KOPT-K1 (cell line): ENCODE results near the gene ARMH4.
"Not testable (repeated sequence)": the region's sequence is repeated elsewhere in the genome, so short reads cannot be mapped to it uniquely, and the experiment has no call there.

Source experiments
- H3K27ac ChIP-seq: fragments of 200-600 bp; sonication (generic); 2 replicates; pipeline ENCODE4 v1.5.1; 2016; ENCODE audit warnings: antibody characterized with exemption, mild to moderate bottlenecking, low read depth, low read length; ENCODE audit not compliant: poor library complexity, severe bottlenecking
- H3K36me3 ChIP-seq: fragments of 200-600 bp; sonication (generic); 2 replicates; pipeline ENCODE4 v1.5.1; 2017; ENCODE audit warnings: antibody characterized with exemption, mild to moderate bottlenecking, low read length, moderate library complexity; ENCODE audit not compliant: insufficient read depth
- H3K9me3 ChIP-seq: fragments of 200-600 bp; sonication (generic); 2 replicates; pipeline ENCODE4 v1.5.1; 2017; ENCODE audit warnings: antibody characterized with exemption, low read length, mild to moderate bottlenecking; ENCODE audit not compliant: insufficient read depth, poor library complexity, severe bottlenecking

Gene ARMH4

GRCh38 chr14:58122546-58122945 is 29.5 kb downstream of the ARMH4 start:
- H3K27ac ChIP-seq, H3K36me3 ChIP-seq: not testable (repeated sequence)
- H3K9me3 ChIP-seq, result peaks cover 11% of the 10 kb centered on the region

DNA sequence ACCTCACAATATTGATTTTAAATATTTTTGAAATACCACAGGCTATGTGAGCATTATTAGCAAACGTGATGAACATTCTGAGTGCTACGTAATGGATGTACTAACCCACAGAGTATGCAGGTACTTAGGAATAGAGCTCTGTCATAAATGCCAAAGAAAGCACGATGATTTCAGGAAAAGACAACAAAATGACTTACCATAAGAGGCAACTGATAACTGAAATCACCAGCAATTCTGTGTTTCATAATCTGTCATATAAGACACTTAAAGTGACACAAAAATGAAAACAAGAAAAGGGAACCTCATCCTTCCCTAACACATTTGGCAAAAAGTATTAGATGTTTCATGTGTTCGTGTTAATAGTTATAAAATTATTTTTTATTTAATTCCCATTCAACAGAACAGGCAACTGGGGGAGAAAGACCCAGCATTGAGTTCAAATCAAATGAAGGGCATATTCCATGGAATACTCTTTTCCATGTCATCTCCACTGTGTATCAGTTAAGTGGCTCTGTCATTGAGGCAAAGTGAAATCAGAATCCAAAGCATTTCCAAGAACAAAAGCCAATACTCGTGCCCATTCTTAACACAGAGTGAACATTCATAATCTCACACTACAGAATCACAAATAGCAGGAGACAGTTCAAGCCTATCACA is 30.4 kb downstream of the ARMH4 start:
- Histone ChIP-seq H3K27ac (no peak overlapping the region), H3K9me3 (peaks cover 11% of the 10 kb centered on the region), H3K36me3 (no peaks in the 10 kb centered on the region)

- H3K9me3 ChIP-seq, result no peaks in the 10 kb centered on the region
- no peak overlapping the region for H3K27ac ChIP-seq
- H3K36me3 ChIP-seq, result no peaks in the 10 kb centered on the region
These were observed 32.6 kb downstream of the ARMH4 start for GRCh38 chr14:58119381-58119780.

DNA sequence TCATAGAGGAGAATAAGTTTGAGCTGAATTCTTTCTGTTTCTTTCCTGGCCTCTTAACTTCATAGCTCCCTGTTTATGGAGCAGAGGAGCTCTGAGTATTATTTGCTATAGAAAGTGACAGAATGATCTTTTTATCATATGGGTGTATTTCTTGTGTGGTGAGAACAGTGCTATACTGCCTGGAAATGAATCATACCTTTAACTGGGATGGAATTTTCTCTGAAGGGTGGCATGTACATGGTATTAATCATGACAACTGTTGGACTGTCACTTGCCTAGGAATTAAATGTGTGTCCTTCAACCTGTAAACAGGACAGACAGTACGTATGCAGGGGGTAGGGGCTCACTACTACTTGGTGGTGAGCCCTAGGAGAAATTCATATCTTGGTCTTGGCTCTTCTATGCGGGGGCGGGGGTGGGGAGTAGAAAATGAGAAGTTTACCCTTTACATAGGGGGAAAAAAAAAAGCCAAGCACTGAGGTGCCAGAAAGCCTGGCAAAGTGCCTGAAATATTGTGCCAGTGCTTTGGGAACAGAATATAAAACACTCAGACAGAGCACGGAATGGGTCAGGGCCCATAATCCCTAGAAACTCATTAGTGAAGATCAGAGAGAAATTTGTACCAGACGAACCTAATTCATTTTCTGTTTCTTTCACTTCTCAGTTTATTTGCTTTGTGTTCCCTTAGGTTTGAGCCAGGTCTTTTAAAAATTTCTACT is 33.8 kb downstream of the ARMH4 start:
- Histone ChIP-seq H3K9me3 (no peaks in the 10 kb centered on the region), H3K27ac (no peak overlapping the region), H3K36me3 (no peaks in the 10 kb centered on the region)

GRCh38 chr14:58109744-58110143 is 42.3 kb downstream of the ARMH4 start:
- H3K36me3 ChIP-seq, result no peaks in the 10 kb centered on the region
- no peak overlapping the region for H3K27ac ChIP-seq
- no peaks in the 10 kb centered on the region for H3K9me3 ChIP-seq

- H3K27ac ChIP-seq, result no peak overlapping the region
- no peaks in the 10 kb centered on the region for H3K9me3 ChIP-seq
These were observed 43.3 kb downstream of the ARMH4 start for GRCh38 chr14:58108717-58109116.

DNA sequence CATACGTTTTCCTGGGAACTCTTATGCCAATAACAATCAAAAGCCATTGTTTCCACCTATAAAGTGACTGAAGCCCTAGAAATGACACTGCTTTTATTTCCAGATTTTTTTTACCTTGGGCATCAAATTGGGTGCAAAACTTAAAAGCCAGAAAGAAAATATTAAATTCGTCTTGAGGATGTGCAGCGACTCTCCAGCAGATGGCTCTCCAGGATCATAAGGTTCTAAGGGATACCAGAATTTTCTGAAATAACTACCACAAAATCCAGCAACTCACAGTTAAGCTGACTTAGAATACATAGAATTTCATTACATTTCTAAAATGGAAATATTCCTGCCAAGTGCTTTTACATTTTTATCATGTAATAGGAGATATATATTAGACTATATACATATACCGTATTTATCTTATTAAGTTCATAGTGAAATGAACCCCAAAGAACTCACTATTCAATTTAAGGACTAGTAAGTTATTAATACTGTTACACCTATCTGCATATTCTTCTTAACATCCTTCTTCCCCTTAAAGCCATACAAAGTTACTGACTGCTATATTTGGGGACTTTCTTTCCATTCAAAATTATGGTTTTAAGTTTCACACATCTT is 44.0 kb downstream of the ARMH4 start:
- Histone ChIP-seq H3K36me3 (no peaks in the 10 kb centered on the region), H3K9me3 (no peaks in the 10 kb centered on the region)

More at GRCh38 chr14:58108717-58109116, 43.3 kb downstream of the ARMH4 start:
- H3K36me3 ChIP-seq, result no peaks in the 10 kb centered on the region

GRCh38 chr14:58107041-58107440 is 45.0 kb downstream of the ARMH4 start:
- H3K36me3 ChIP-seq, result no peaks in the 10 kb centered on the region
- H3K9me3 ChIP-seq, result no peaks in the 10 kb centered on the region
- no peak overlapping the region for H3K27ac ChIP-seq

More for the DNA sequence above, 44.0 kb downstream of the ARMH4 start:
- no peak overlapping the region for H3K27ac ChIP-seq

GRCh38 chr14:58106446-58106845 is 45.6 kb downstream of the ARMH4 start:
- Histone ChIP-seq H3K36me3 (no peaks in the 10 kb centered on the region), H3K27ac (no peak overlapping the region), H3K9me3 (no peaks in the 10 kb centered on the region)

DNA sequence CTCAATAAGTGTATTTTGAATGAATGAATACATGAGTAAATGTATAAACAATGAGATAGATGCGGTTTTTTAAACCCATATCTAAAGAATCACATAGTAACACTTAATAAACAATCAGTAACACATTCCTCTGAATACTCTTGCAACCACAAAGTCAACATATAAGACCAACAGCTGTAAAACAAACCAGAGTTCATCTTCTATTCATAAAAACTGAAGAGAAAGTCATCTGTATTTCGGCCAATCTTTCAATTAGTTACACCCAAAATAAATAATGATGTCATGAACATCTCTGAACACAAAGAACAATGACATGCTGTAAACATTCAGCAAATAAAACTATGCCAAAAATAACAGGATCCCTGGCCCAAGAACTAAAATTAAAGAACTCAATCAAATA is 47.2 kb downstream of the ARMH4 start:
- Histone ChIP-seq H3K36me3 (no peaks in the 10 kb centered on the region), H3K9me3 (no peaks in the 10 kb centered on the region), H3K27ac (no peak overlapping the region)

GRCh38 chr14:58100735-58101368 is 51.2 kb downstream of the ARMH4 start:
- H3K27ac ChIP-seq, result no peak overlapping the region
- H3K9me3 ChIP-seq, result no peaks in the 10 kb centered on the region
- H3K36me3 ChIP-seq, result no peaks in the 10 kb centered on the region

GRCh38 chr14:58099682-58100081 is 52.3 kb downstream of the ARMH4 start:
- Histone ChIP-seq H3K27ac (no peak overlapping the region), H3K36me3 (no peaks in the 10 kb centered on the region), H3K9me3 (no peaks in the 10 kb centered on the region)

DNA sequence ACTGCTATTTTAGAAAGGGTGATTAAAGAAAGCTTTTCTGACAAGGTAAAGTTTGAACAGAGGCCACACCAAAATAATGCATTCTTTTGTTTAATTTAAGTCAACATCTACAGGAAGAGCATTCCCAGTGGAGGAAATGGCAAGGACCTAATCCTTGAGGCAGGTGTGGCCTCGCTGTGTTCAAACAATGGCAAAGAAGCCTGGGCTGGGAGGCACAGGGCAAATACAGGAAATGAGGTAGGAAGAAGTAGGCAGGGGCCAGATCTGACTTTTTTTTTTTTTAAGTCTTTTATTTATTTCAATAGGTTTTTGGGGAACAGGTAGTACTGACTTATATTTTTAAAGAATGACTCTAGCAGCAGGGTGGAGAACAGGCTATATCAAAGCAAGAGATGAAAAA is 53.5 kb downstream of the ARMH4 start:
- no peaks in the 10 kb centered on the region for H3K36me3 ChIP-seq
- no peak overlapping the region for H3K27ac ChIP-seq
- H3K9me3 ChIP-seq, result no peaks in the 10 kb centered on the region

DNA sequence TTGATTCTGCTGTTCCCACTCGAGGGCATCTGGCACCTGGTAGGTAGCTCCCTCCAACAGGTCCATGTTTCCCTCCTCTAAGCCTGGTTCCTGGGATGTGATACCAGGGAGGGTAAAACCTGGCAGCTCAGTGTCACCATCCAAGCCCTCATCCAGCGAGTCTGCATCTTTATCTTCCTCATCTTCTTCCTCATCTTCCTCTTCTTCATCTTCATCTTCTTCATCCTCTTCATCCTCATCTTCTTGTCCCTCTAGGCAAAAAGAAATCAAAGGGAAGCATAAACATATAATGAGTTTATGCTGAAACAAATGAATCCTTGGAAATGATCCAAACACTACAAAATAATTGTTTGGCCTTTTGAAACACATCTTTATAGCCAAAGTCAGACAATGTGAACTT is 55.3 kb downstream of the ARMH4 start:
- Histone ChIP-seq H3K27ac (no peak overlapping the region), H3K36me3 (no peaks in the 10 kb centered on the region), H3K9me3 (no peaks in the 10 kb centered on the region)

DNA sequence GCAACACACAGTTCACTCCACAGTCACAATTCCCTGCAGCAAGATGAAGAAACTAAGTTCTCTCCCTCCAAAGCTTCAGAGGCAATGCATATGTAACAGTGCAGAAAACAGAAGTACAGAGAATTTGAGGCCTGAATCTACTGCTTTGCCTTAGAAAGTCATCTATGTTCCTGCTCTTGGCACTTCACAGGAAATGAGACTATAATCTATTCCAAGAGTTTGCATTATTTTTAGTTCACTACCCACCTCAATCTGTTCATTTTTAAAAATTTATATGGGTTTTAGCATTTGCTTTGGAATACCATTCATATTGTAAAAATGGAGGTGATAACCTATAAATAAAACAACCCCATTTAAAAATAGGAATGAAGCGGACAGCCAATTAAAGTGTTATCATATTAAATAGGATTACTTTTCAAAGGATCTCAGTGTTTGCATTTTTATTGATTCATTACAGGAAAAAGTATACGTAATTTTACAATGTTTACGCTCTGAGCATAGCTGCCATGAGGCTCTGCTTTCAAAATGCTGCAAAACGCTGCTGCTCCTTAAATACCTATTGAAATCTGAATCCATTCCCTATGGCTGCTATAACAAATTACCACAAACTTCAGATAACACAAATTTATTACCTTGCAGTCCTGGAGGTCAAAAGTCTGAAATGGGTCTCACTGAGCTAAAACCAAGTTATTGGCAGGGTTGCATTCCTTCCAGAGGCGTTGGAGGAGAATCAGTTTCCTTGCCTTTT is 60.0 kb downstream of the ARMH4 start:
- Histone ChIP-seq H3K27ac (no peak overlapping the region), H3K36me3 (no peaks in the 10 kb centered on the region), H3K9me3 (no peaks in the 10 kb centered on the region)
